GM21360 (cell line): ENCODE data around the gene ESRRB.

ENCODE experiments used
- ATAC-seq: cut with Tn5 transposase; IDR thresholded peaks from one replicate; pipeline ENCODE4 v1.9.1; 2021; ENCODE audit warnings: mild to moderate bottlenecking, moderate library complexity; ENCODE audit not compliant: unreplicated experiment

ESRRB gene

GRCh38 chr14:76375947-76376404 is at the start of gene ESRRB:
ESRRB (plus strand) TSS chr14:76376137; CDS start chr14:76376402, 265 bp downstream.
- ATAC-seq, result no peak

- no peak for ATAC-seq
These were observed 48.8 kb upstream of the ESRRB start for GRCh38 chr14:76326918-76327689.

DNA sequence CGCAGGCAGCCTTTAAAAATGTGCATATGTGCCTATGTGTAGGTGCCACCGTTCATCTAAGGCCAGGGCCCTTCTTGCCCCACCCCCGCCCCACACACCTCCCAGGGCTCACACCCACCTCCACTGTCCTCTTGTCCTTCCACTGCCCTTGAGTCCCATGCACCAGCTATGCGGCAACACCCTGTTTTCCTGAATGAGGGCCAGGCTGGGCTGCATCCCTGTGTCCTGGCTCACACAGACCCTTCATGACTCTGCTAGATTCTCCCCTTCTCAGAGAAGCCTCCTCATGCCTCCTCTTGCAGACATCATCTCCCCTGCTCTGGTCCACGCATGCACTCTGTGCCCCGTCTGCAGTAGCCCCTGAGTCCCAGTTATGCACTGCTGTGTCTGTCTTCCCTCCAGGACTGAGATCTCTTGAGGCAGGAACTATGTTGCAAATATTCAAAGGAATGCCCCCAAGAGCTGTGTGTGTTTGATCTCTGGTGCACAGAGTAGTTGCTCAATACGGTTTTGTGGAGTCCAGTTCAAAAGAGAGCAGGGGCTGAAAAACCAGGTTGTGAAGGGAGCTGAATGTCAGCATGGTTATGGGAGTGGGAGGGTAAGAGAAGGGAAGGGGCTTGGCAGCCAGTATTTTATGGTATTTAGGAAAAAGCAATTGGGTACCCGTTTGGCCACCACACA is 47.3 kb upstream of the ESRRB start:
- no peak for ATAC-seq

GRCh38 chr14:76329154-76329928 is 46.6 kb upstream of the ESRRB start:
- no peak for ATAC-seq

DNA sequence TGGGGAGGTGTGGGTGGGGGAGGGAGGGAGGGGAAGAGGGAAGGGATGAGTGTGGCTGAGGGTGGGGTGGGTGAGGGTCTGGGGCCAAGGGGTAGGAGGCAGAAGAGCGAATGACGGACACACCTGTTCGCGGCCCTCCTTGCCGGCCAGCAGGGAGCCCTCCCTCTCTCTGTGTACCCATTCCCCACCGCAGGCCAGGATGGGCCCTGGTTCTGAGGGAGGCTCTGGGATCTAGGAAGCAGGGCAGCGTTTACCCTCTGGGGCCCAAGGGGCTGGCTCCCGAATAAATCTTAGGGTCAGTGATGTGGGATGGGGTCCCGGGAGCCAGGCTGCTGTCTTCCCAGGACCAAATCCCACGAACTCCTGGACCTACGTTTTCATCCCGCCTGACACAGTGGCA is 46.0 kb upstream of the ESRRB start:
- ATAC-seq, result no peak

DNA sequence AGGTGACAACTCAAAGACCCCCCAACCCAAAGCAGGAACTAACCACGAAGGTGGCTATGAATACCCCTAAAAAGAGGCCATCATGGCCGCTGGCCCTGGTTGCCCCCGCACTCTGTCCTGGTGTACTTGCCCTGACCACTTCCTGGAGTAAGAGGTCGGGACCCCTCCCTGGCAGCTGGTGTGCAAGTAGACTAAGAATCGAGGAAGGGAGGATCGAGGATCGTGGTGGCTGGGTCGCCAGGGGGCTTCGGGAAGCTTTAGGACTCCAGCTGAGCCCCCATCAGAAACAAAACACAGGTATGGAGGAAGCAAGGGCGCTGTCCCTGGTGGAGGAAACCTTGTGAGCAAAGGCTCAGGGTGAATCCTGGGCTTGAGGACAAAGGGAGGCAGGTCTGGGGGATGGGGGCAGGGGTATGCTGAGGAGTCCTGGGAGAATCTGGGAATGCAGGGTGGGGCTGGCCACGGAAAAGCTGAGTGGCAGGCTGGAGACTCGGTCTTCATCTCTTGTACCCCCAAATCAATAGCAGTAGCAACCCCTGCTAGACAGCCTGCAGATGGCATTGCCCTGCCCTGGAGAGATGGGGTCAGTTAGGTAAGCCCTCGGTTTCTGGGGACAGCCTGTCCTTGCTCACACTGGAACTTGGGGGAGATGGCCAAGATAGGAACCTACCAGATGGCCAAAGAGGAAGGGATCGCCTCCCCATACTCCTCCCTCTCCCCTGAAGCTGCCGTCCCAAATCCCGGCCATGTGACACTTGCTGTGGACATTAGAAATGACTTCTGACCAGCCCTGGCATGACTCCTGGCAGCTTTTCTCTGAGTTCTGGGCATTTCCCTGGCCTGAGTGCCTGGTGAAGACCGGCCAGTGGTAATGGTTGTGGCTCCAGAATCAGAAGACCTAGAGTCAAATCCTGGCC is 45.3 kb upstream of the ESRRB start:
- no peak for ATAC-seq

DNA sequence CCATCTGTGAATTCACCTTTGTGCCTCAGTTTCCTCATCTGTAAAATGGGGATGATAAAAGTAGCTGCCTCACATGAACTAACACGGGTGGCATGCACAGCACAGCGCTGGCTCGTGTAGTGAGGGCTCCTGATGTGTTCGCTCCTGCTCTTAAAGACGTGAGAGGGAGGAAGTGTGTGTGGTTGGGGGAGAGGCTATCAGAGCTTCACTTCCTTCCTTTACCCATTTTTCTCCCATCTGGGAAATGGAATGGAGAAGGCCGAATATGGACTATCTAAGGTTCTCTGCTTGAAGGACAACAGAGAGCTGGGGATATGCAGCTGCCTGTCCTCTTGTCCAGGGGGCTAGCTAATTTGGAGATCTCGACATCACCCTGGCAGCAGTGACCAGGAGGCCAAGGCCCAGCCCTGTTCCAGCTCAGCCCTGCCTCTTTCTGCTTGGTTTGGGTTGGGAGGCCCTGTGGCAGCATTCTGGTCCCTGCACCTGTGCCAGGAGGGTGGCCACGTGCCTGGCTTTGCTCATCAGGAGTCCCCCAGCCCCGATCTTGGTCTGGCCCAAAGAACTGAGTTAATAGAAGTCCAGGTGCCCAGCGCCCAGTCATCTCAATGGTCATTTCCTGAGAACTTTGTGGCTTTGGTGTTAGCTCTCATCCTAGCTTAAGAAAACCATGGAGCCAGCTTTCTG is 44.5 kb upstream of the ESRRB start:
- ATAC-seq, result no peak

GRCh38 chr14:76333664-76334063 is 42.3 kb upstream of the ESRRB start:
- ATAC-seq, result no peak

- no peak for ATAC-seq
These were observed 41.6 kb upstream of the ESRRB start for GRCh38 chr14:76334316-76334715.

GRCh38 chr14:76336876-76337275 is 39.1 kb upstream of the ESRRB start:
- ATAC-seq, result no peak

DNA sequence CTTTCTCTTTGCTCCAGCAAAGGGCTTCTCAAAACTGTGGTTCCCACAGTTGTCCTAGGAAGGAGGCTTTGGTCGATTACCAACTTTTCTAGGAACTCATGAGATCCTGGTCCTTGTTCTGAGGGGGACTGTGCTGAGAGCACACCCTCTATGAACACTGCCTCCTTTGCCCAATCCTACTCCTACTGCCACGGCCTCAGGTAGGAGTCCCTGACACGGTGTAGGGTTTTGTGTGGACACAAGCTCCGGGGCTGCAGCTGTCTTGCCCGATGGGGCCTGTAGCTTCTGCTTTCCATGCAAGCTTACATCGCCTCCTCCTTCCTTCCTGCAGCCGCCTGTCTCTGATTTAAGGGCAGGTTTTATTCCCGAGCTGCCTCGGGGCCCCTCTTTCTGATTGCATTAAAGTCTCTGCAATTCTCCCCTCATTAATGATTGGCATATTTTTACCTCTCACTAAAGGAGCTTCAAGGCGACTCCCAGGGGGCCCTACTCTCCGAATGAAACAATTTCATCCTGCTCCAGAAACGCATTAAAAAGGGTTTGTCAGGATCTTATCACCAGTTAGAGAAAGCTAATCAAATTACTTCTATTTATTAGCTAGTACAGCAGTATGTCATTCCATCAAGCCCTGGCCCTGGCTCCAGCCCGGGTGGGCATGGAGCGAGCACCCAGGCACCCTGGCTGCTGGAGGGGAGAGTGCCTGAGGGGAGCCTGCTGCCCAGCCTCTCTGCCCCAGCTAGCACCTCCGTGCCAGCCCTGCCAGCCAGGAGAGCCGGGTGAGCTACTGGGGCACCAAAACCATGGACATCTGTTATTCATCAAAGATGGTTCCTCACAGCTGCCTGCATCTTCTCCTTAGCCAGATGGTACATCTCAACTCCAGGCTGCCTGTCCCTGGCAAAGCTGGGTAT is 38.0 kb upstream of the ESRRB start:
- no peak for ATAC-seq

- ATAC-seq, result no peak
These were observed 36.0 kb upstream of the ESRRB start for GRCh38 chr14:76339728-76340615.

GRCh38 chr14:76343386-76343785 is 32.6 kb upstream of the ESRRB start:
- no peak for ATAC-seq

DNA sequence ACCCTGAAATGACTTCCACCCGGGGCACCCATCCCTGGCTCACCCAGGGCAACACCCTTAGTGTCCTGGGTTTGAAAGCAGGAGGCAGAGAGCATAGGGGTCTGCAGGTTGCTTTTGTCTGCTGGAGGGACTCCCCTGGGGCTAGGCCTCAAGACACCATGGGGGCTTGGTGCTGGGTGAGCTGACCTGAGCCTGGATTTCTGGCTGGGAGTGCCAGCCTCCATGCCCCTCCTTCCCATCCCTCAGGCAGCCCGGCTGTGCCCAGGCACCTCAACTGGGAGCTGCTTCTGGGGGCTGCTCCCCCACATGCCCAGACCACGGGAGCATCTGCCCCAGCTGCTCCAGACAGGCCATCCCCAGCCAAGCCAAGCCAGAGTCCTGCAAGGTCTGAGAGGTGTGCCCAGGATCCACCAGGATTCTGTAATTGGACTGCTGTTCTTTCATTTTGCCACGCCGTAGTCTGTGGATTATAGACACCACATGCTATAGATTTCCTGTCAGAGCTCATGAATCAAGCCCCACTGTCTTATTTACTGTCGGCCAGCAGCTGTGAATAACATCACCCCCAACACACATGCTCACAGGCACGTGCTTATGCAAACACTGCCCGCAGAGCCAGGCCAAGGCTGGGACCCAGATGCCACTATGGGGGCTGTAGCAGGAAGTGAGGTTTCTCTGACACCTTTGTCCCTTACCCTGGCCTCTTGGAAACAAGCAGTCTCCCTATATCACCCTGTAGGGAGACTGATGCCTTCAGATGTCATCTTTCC is 29.4 kb upstream of the ESRRB start:
- no peak for ATAC-seq

DNA sequence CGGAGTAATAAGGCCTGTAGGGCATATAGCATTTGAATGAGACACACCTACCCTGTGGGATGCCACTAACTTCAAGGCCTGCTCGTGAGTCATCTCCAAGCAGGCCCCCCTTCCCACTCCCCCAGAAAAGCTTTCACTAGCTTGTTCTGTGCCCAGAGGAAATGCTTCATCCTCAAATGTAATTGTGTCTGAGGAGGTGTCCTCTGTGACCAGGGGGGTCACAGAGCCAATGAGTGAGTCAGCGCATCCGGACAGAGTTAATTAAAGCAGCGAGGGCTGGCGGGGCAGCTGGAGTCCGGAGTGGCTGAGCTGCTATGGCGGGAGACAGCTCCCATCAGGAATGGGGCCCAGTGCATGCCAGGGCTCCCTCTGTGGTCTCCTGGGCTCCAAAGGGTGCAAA is 27.0 kb upstream of the ESRRB start:
- no peak for ATAC-seq

DNA sequence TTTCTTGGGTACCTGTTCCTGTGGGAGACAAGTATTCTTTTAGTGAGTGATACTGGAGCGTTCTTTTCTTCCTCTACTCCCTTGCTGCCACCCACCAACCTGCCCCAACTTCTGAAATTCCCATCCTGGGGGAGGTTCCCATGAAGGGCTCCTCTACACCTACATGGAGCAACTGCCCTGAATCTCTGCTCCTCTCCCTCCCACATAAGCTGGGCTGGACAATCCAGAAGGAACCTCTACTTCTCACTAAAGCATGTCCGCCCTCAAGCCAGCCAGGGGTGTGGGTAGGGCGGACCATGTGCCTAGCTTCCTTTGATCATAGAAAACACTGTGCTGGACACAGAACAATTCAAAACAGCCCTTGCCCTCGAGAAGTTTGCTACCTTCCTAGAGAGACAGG is 25.9 kb upstream of the ESRRB start:
- no peak for ATAC-seq

- no peak for ATAC-seq
These were observed 25.3 kb upstream of the ESRRB start for GRCh38 chr14:76350671-76351070.
